Endodermal cell (in vitro differentiated cells): Measurements from ENCODE around the gene RBM4. TPM values are rescaled to one million over a fixed set of nuclear protein-coding genes. Genes with fewer than 3 reads are reported as not detected.

Experiments used
- DNase-seq: peaks from one replicate; pipeline ENCODE4 v3.0.0-alpha.2; 2017
- H3K27ac ChIP-seq: 2 replicates; pipeline ENCODE4 v1.5.1; 2013; ENCODE audit warnings: mild to moderate bottlenecking, low read depth, low read length, moderate library complexity
- H3K27me3 ChIP-seq: 2 replicates; pipeline ENCODE4 v1.6.1; 2013; ENCODE audit warnings: mild to moderate bottlenecking, low read length, moderate library complexity; ENCODE audit not compliant: insufficient read depth, control insufficient read depth, poor library complexity, severe bottlenecking
- H3K36me3 ChIP-seq: 2 replicates; pipeline ENCODE4 v1.7.0; 2013; ENCODE audit warnings: mild to moderate bottlenecking, low read length, moderate library complexity; ENCODE audit not compliant: control insufficient read depth, insufficient read depth
- H3K4me1 ChIP-seq: one replicate; pipeline ENCODE4 v1.7.0; 2013; ENCODE audit warnings: low read length; ENCODE audit not compliant: control insufficient read depth, insufficient read depth
- H3K4me3 ChIP-seq: 2 replicates; pipeline ENCODE4 v1.5.1; 2013; ENCODE audit warnings: mild to moderate bottlenecking, low read length, moderate library complexity
- H3K9ac ChIP-seq: 2 replicates; pipeline ENCODE4 v1.6.1; 2013; ENCODE audit warnings: mild to moderate bottlenecking, low read length, moderate library complexity; ENCODE audit not compliant: poor library complexity, severe bottlenecking; ENCODE audit errors: extremely low read depth
- H3K9me3 ChIP-seq: 2 replicates; pipeline ENCODE4 v1.6.1; 2013; ENCODE audit warnings: mild to moderate bottlenecking, low read length, moderate library complexity; ENCODE audit not compliant: control insufficient read depth
- H3K27ac Mint-ChIP-seq: 2 replicates; pipeline ENCODE4 v1.8.0; 2020; ENCODE audit warnings: mixed read lengths
- H3K27me3 Mint-ChIP-seq: 2 replicates; pipeline ENCODE4 v1.8.0; 2021; ENCODE audit warnings: mild to moderate bottlenecking, mixed read lengths; ENCODE audit not compliant: insufficient read depth
- H3K36me3 Mint-ChIP-seq: 2 replicates; pipeline ENCODE4 v1.8.0; 2020; ENCODE audit warnings: low read depth, mixed read lengths
- H3K4me1 Mint-ChIP-seq: 2 replicates; pipeline ENCODE4 v1.8.0; 2020; ENCODE audit warnings: mixed read lengths
- H3K4me3 Mint-ChIP-seq: 2 replicates; pipeline ENCODE4 v1.8.0; 2020; ENCODE audit warnings: mild to moderate bottlenecking, moderate library complexity, mixed read lengths
- H3K9me3 Mint-ChIP-seq: 2 replicates; pipeline ENCODE4 v1.8.0; 2020; ENCODE audit warnings: mild to moderate bottlenecking, mixed read lengths
- WGBS, 2 experiments: methylation state at CpG; one replicate each; pipeline versions ENCODE4 v1.1.5 to v1.1.7; 2013; ENCODE audit warnings: missing lambda C conversion rate in 2 of 2, mixed read lengths in 1 of 2; ENCODE audit not compliant: insufficient coverage in 1 of 2, insufficient read length in 1 of 2; 5-methylcytosine and 5-hydroxymethylcytosine counted together
- total RNA-seq, 2 donors: library from RNA; stranded (reverse); fragmentation: NEBNext Ultra II Directional in 1 of 2; extraction: Animal tissue kit (Norgen Biotek cat#: 25700) in 1 of 2; gene quantifications; 2 replicates in 1 of 2; 3 replicates in 1 of 2; pipeline ENCODE4 v1.2.1, GENCODE V29; 2021
- TF ChIP-seq, protein P1 (sequence below): fragments of 200-600 bp; sonication (generic); conservative IDR thresholded peaks from 2 replicates; pipeline ENCODE4 v1.5.0; 2021; ENCODE audit warnings: antibody characterized with exemption, mild to moderate bottlenecking

RBM4 gene
- total RNA-seq, 2 donors from 2014 or later = 151 to 191 TPM

DNA sequence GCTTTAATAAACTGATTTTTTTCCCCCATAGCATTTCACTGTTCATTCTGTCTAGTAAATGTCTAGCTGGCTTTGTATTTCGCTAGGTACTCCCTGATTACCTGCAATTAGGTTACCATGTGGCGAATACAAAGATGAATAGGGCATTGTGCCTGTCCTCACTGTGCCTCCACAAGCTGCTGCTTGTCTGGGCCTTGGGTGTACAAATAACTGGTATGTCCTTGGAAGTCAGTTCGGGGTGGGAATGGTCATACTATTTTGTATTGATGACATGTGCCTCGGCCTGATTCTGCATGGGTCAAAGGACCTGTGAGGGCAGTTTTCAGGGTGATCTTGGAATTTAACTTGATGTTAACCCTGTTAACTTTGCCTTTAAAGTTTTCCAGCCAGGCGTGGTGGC, 11.4 kb downstream of the RBM4 start:
- Histone ChIP-seq H3K36me3 (peaks cover 88% of the 10 kb centered on the region), H3K9ac (no peak overlapping the region), H3K4me1 (peaks cover 4% of the 10 kb centered on the region), H3K27me3 (no peaks in the 10 kb centered on the region), H3K9me3 (no peaks in the 10 kb centered on the region), H3K27ac (no peak overlapping the region), H3K4me3 (no peak overlapping the region)
- no peaks in the 10 kb centered on the region for H3K27me3 Mint-ChIP-seq
- no peak overlapping the region for H3K27ac Mint-ChIP-seq
- no peak for DNase-seq
- WGBS, 2 experiments = 97 to 100% methylated on average over 4 to 5 of the region's 5 CpGs
- H3K4me3 Mint-ChIP-seq = no peak overlapping the region
- TF ChIP-seq, protein P1, sequence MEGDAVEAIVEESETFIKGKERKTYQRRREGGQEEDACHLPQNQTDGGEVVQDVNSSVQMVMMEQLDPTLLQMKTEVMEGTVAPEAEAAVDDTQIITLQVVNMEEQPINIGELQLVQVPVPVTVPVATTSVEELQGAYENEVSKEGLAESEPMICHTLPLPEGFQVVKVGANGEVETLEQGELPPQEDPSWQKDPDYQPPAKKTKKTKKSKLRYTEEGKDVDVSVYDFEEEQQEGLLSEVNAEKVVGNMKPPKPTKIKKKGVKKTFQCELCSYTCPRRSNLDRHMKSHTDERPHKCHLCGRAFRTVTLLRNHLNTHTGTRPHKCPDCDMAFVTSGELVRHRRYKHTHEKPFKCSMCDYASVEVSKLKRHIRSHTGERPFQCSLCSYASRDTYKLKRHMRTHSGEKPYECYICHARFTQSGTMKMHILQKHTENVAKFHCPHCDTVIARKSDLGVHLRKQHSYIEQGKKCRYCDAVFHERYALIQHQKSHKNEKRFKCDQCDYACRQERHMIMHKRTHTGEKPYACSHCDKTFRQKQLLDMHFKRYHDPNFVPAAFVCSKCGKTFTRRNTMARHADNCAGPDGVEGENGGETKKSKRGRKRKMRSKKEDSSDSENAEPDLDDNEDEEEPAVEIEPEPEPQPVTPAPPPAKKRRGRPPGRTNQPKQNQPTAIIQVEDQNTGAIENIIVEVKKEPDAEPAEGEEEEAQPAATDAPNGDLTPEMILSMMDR = no peak
- peaks cover 77% of the 10 kb centered on the region for H3K36me3 Mint-ChIP-seq
- H3K9me3 Mint-ChIP-seq = no peaks in the 10 kb centered on the region
- peaks cover 13% of the 10 kb centered on the region for H3K4me1 Mint-ChIP-seq

DNA sequence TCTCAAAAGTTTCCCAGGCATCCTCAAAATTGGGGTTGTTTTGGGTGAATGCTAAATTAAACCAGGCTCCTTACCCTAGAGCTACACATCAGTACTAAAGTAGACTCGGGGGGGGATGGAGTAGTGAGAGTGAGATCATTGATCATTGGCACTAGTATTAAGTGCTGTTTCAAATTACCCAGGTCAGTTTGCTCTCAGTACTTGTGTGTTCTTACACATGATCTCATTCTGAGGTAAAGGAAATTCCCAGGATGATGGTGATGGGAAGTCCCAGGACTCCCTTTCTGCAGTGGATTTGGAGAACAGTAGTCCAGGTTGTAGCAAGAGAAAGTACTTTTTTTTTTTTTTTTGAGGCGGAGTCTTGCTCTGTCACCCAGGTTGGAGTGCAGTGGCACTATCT, 12.5 kb downstream of the RBM4 start:
- TF ChIP-seq, protein P1 = no peak
- H3K36me3 Mint-ChIP-seq = peaks cover 74% of the 10 kb centered on the region
- H3K27me3 Mint-ChIP-seq = no peaks in the 10 kb centered on the region
- no peaks in the 10 kb centered on the region for H3K4me1 ChIP-seq
- no peaks in the 10 kb centered on the region for H3K9me3 Mint-ChIP-seq
- no peaks in the 10 kb centered on the region for H3K27me3 ChIP-seq
- H3K27ac Mint-ChIP-seq = no peak overlapping the region
- H3K9me3 ChIP-seq = no peaks in the 10 kb centered on the region
- 96% methylated on average over 2 of the region's 2 CpGs; no CpG with 5 or more reads in 1 of the 2 experiments for WGBS, 2 experiments
- no peak overlapping the region for H3K27ac ChIP-seq
- H3K4me3 ChIP-seq = no peak overlapping the region
- no peak for DNase-seq
- H3K4me3 Mint-ChIP-seq = no peak overlapping the region
- H3K36me3 ChIP-seq = peaks cover 86% of the 10 kb centered on the region
- peaks cover 3% of the 10 kb centered on the region for H3K4me1 Mint-ChIP-seq
- no peak overlapping the region for H3K9ac ChIP-seq

DNA sequence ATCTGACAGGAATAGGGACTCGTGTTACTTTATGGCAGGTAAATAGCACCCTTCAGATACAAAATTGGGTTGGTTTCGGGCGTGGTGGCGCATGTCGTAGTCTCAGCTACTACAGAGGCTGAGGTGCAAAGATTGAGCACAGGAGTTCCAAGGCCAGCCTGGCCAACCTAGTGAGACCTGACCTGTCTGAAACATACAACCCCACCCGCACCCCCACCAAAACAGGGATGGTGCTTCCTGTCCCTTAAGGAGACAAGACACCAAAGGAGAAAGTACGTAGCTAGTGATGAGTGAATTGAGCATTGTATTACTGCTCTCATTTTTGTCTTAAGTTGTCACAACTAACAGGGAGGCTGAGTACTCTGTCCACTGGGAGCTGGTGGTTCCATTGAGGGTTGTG, 14.1 kb downstream of the RBM4 start:
- DNase-seq = no peak
- peaks cover 84% of the 10 kb centered on the region for H3K36me3 ChIP-seq
- H3K4me3 ChIP-seq = no peak overlapping the region
- Mint-ChIP-seq H3K4me1 (no peaks in the 10 kb centered on the region), H3K27me3 (no peaks in the 10 kb centered on the region), H3K27ac (no peak overlapping the region), H3K9me3 (no peaks in the 10 kb centered on the region), H3K36me3 (peaks cover 68% of the 10 kb centered on the region), H3K4me3 (no peak overlapping the region)
- no peaks in the 10 kb centered on the region for H3K27me3 ChIP-seq
- H3K9ac ChIP-seq = no peak overlapping the region
- no peak overlapping the region for H3K27ac ChIP-seq
- TF ChIP-seq, protein P1 = no peak
- H3K4me1 ChIP-seq = no peaks in the 10 kb centered on the region
- no peaks in the 10 kb centered on the region for H3K9me3 ChIP-seq
- WGBS, 2 experiments = 94 to 96% methylated on average over 5 to 7 of the region's 7 CpGs
